ENCODE data around the gene CDHR3.

GRCh38 chr7:105990727-105991453 lies 27.8 kb downstream of the CDHR3 start:
- TF ChIP-seq POLR2A (IDR thresholded peaks at IDR 0.05) (no peak), CTCF (IDR thresholded peaks at IDR 0.05) (no peak)

Measured in gastroesophageal sphincter (tissue), 3 donors.